HG02798 (cell line): Measurements from ENCODE around the gene DGKZ.

Source experiments
- ATAC-seq: cut with Tn5 transposase; IDR thresholded peaks from one replicate; pipeline ENCODE4 v1.9.1; 2021; ENCODE audit warnings: mild to moderate bottlenecking; ENCODE audit not compliant: unreplicated experiment, poor library complexity

Gene DGKZ

DNA sequence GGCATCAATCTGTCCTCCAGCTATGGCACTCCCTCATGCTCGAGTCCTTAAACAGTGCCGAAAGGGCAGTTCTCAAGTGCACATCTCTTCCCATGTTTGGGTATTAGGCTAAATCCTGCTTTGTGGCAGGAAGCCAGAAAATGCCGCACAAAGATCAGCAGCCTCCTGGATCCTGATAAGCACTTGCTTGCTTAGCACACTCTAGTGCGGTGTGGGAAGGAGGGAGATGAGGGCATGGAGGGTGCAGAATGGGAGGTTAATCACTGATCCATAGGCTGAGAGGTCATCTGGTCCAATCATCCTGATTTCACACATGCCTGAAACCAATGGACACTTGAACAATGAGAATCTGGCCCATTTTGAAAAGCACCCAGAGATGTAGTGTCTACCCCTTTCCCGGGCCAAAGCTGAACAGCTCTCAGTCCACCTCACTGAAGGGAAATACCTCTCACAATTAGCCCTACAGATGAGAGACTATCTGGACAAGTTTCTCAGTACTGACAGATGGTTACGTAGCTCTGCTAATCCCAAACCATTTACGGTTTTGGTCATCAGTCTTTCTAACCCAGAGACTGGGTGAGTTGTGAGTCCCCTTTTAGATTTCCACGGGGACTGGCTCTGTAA lies 74.1 kb downstream of the DGKZ start:
- no peak for ATAC-seq

GRCh38 chr11:46422588-46422987 lies 75.3 kb downstream of the DGKZ start:
- no peak for ATAC-seq

DNA sequence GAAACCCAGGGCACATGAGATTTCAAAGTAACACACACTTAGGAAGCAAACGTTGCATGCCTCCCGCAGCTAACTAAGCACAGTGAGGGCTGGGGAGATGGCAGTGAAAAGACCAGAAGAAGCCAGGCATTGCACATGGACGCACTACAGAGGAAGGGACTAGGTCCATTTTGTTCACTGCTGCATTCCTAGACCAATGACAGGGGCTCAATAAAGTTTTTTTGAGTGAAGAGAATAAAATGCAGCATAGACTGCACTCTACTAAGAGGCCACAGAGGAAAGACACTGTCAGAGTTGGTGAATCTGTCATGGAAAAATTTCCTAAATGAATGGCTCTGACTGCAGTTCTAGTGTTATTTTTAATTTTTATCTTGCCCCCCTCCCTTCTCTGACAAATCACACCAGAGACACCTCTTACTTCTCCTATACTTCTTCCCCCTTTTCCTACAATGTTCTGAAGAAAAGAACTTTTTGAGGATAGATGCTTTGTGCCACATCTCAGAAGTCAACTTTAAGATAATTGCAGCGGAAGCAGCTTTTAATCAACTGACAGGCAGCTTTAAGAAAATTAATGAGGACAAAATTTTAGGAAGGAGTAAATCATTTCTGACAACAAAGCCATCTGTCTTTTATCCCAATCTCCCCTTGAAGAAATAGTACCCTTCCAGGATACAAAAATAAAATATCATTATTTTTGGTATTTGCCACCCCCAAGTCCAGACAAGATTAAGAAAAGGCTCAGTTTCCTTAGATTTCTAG lies 79.1 kb downstream of the DGKZ start:
- no peak for ATAC-seq

GRCh38 chr11:46427364-46427763 lies 80.1 kb downstream of the DGKZ start:
- no peak for ATAC-seq

- no peak for ATAC-seq
Measured at GRCh38 chr11:46429717-46430116, 82.5 kb downstream of the DGKZ start.
